Mucosa of stomach (tissue), 1 donor: ENCODE measurements around the gene CBX3.
"Not testable (repeated sequence)": the region's sequence is repeated elsewhere in the genome, so short reads cannot be mapped to it uniquely, and the experiment has no call there.

Source experiments
- H3K27me3 ChIP-seq: one replicate; pipeline ENCODE4 v1.7.0; 2013; ENCODE audit warnings: mild to moderate bottlenecking, low read length; ENCODE audit not compliant: control insufficient read depth, insufficient read depth
- H3K36me3 ChIP-seq: one replicate; pipeline ENCODE4 v1.7.0; 2013; ENCODE audit warnings: low read length; ENCODE audit not compliant: control insufficient read depth, insufficient read depth
- H3K4me1 ChIP-seq: one replicate; pipeline ENCODE4 v1.7.0; 2013; ENCODE audit warnings: mild to moderate bottlenecking, low read length; ENCODE audit not compliant: control insufficient read depth, insufficient read depth
- H3K4me3 ChIP-seq: one replicate; pipeline ENCODE4 v1.7.0; 2013; ENCODE audit warnings: low read length
- H3K9ac ChIP-seq: one replicate; pipeline ENCODE4 v1.7.0; 2013; ENCODE audit warnings: mild to moderate bottlenecking, low read length, moderate library complexity
- H3K9me3 ChIP-seq: one replicate; pipeline ENCODE4 v1.7.0; 2013; ENCODE audit warnings: mild to moderate bottlenecking, low read length, moderate library complexity; ENCODE audit not compliant: control insufficient read depth
- donor health status: Pancreatic carcinoma.

The CBX3 gene

GRCh38 chr7:26237035-26237807, 35.7 kb downstream of the CBX3 start:
- Histone ChIP-seq H3K27me3 (peaks cover 8% of the 10 kb centered on the region), H3K4me1 (no peaks in the 10 kb centered on the region), H3K9ac (no peak overlapping the region), H3K36me3 (no peaks in the 10 kb centered on the region), H3K9me3 (no peaks in the 10 kb centered on the region), H3K4me3 (no peak overlapping the region)

- Histone ChIP-seq H3K9me3 (no peaks in the 10 kb centered on the region), H3K4me1 (no peaks in the 10 kb centered on the region), H3K36me3 (no peaks in the 10 kb centered on the region), H3K4me3 (no peak overlapping the region), H3K9ac (no peak overlapping the region), H3K27me3 (peaks cover 6% of the 10 kb centered on the region)
These were observed 36.5 kb downstream of the CBX3 start for GRCh38 chr7:26238032-26238431.

GRCh38 chr7:26245150-26245549, 43.6 kb downstream of the CBX3 start:
- H3K27me3 ChIP-seq: no peaks in the 10 kb centered on the region
- no peak overlapping the region for H3K4me3 ChIP-seq
- no peaks in the 10 kb centered on the region for H3K36me3 ChIP-seq

GRCh38 chr7:26250239-26250638, 48.7 kb downstream of the CBX3 start:
- Histone ChIP-seq H3K4me3 (no peak overlapping the region), H3K9ac (no peak overlapping the region), H3K9me3 (no peaks in the 10 kb centered on the region), H3K27me3 (no peaks in the 10 kb centered on the region), H3K4me1 (no peaks in the 10 kb centered on the region), H3K36me3 (no peaks in the 10 kb centered on the region)

More at GRCh38 chr7:26245150-26245549, 43.6 kb downstream of the CBX3 start:
- Histone ChIP-seq H3K9me3 (no peaks in the 10 kb centered on the region), H3K9ac (no peak overlapping the region), H3K4me1 (no peaks in the 10 kb centered on the region)

- not testable (repeated sequence) for H3K36me3 ChIP-seq, H3K4me1 ChIP-seq, H3K9me3 ChIP-seq, H3K4me3 ChIP-seq, H3K9ac ChIP-seq, H3K27me3 ChIP-seq
These were observed 60.3 kb downstream of the CBX3 start for GRCh38 chr7:26261866-26262265.
